AG09309 (cell line): ENCODE measurements around the gene BEST2.

ENCODE experiments used
- DNase-seq: peaks from one replicate; pipeline ENCODE4 v3.0.0-alpha.2; 2010; ENCODE audit warnings: low read depth
- H3K4me3 ChIP-seq: 2 replicates; pipeline ENCODE4 v1.5.1; 2011; ENCODE audit warnings: mild to moderate bottlenecking, low read depth, low read length, moderate library complexity; ENCODE audit not compliant: control insufficient read depth
- CTCF ChIP-seq: IDR thresholded peaks from 2 replicates; pipeline ENCODE4 v1.5.1; 2011; ENCODE audit warnings: mild to moderate bottlenecking, low read depth, low read length, inconsistent platforms; ENCODE audit not compliant: insufficient read depth, control insufficient read depth; ENCODE audit errors: missing control alignments

Gene BEST2

DNA sequence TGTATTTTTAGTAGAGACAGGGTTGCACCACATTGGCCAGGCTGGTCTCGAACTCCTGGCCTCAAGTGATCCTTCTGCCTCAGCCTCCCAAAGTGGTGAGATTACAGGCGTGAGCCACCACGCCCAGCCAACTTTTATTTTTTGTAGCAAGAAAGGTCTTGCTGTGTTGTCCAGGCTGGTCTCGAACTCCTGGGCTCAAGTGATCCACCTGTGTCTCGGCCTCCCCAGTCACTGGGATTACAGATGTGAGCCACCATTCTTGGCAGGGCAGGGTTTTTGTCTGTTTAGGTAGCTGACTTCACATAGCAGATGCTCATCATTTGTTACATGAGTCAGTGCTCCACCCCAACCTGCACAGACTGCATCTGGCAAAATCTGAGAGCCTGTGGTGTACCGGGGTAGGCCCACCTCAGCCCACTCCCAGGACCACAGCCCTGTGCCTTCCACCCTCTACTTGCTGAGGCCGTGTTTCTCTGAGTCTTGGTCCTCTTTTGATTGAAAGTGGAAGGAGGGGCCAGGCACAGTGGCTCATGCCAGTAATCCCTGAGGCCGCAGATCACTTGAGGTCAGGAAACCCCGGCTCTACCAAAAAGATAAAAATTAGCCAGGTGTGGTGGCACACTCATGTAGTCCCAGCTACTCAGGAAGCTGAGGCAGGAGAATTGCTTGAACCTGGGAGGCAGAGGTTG is 23.7 kb upstream of the BEST2 start:
- TF ChIP-seq CTCF, result no peak
- DNase-seq, result no peak
- no peak overlapping the region for H3K4me3 ChIP-seq

- no peak for TF ChIP-seq CTCF
- H3K4me3 ChIP-seq, result no peak overlapping the region
- no peak for DNase-seq
These were observed 21.5 kb upstream of the BEST2 start for GRCh38 chr19:12730064-12730463.

GRCh38 chr19:12731337-12731736 is 20.3 kb upstream of the BEST2 start:
- no peak for DNase-seq
- no peak for TF ChIP-seq CTCF
- H3K4me3 ChIP-seq, result no peak overlapping the region

DNA sequence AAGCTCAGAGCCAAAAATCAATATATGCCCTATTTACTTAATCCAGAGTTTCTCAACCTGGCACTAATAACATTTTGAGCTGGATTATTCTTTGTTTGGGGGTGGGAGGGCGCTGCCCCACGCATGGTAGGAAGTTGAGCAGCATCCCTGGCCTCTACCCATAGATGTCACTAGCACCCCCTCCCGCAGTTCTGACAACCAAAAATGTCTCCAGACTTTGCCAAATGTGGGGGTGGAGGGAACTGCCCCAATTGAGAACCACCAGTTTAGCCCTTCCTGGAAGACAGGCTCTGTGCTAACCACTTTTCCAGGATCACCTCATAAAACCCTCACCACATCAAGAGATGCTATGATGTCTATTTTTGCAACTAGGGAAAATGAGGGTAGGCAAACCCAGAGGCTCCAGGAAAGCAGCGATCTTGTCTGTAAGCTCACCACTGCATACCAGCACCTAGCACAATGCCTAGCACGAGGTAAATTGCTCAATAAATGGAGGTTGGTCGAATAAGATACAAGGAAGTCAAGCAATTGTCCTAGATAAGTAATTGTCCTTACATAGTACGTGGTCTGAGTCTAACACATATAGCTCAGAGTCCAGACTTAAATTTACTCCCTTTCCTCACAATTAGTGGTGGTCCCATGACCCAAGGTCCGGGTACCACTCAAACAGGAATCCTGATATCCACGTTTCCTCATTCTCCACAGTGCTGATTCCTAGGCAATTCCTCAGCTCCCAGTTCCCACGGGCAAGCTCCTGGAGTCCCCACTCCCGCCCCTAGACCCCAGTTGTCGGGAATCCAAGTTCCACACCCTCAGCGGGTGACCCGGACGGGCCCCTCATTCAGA is 18.0 kb upstream of the BEST2 start:
- DNase-seq, result no peak
- peak; percentile 42 for TF ChIP-seq CTCF
- peak overlapping the region; percentile 89 for H3K4me3 ChIP-seq

GRCh38 chr19:12736995-12737834 is 14.4 kb upstream of the BEST2 start, which contains the start of gene GET3:
Gene GET3 (plus strand): TSS chr19:12737497. CDS start chr19:12737506, 9 bp downstream.
- no peak for TF ChIP-seq CTCF
- peak within 1 kb of the TSS; percentile 97 for H3K4me3 ChIP-seq
- peak; percentile 100 for DNase-seq

GRCh38 chr19:12737835-12738351 is 13.7 kb upstream of the BEST2 start:
- no peak for TF ChIP-seq CTCF
- peak overlapping the region; percentile 97 for H3K4me3 ChIP-seq
- no peak for DNase-seq
